ENCODE measurements around the gene HSD17B11.
"Not testable (repeated sequence)": the region's sequence is repeated elsewhere in the genome, so short reads cannot be mapped to it uniquely, and the experiment has no call there.

HSD17B11 gene

GRCh38 chr4:87405211-87405820 is 14.3 kb upstream of the HSD17B11 start:
- DNase-seq (ENCODE audit: low read depth): no peak

- DNase-seq (ENCODE audit: low read depth): not testable (repeated sequence)
These were observed 12.7 kb upstream of the HSD17B11 start for GRCh38 chr4:87403732-87404131.

GRCh38 chr4:87399954-87400353 is 9.0 kb upstream of the HSD17B11 start:
- no peak for DNase-seq (ENCODE audit: low read depth)

- no peak for DNase-seq (ENCODE audit: low read depth)
These were observed 8.2 kb upstream of the HSD17B11 start for GRCh38 chr4:87399148-87399547.

GRCh38 chr4:87395851-87396250 is 4.9 kb upstream of the HSD17B11 start:
- not testable (repeated sequence) for DNase-seq (ENCODE audit: low read depth)

GRCh38 chr4:87395073-87395472 is 4.1 kb upstream of the HSD17B11 start:
- not testable (repeated sequence) for DNase-seq (ENCODE audit: low read depth)

- no peak for DNase-seq (ENCODE audit: low read depth)
These were observed 1.2 kb upstream of the HSD17B11 start for GRCh38 chr4:87392183-87392582.

- no peak for DNase-seq (ENCODE audit: low read depth)
These were observed 627 bp upstream of the HSD17B11 start for GRCh38 chr4:87391576-87392054.

GRCh38 chr4:87390551-87390890 is 467 bp downstream of the HSD17B11 start:
- no peak for DNase-seq (ENCODE audit: low read depth)

- not testable (repeated sequence) for DNase-seq (ENCODE audit: low read depth)
These were observed 933 bp downstream of the HSD17B11 start for GRCh38 chr4:87390055-87390454.

GRCh38 chr4:87388901-87389300 is 2.1 kb downstream of the HSD17B11 start:
- DNase-seq (ENCODE audit: low read depth): no peak

- DNase-seq (ENCODE audit: low read depth): no peak
These were observed 3.8 kb downstream of the HSD17B11 start for GRCh38 chr4:87387237-87387636.

GRCh38 chr4:87384466-87385132 is 6.4 kb downstream of the HSD17B11 start:
- not testable (repeated sequence) for DNase-seq (ENCODE audit: low read depth)

- DNase-seq (ENCODE audit: low read depth): no peak
These were observed 8.1 kb downstream of the HSD17B11 start for GRCh38 chr4:87382931-87383330.

- DNase-seq (ENCODE audit: low read depth): no peak
These were observed 8.9 kb downstream of the HSD17B11 start for GRCh38 chr4:87382116-87382515.

- DNase-seq (ENCODE audit: low read depth): no peak
These were observed 13.2 kb downstream of the HSD17B11 start for GRCh38 chr4:87377816-87378215.

GRCh38 chr4:87375719-87376291 is 15.2 kb downstream of the HSD17B11 start:
- no peak for DNase-seq (ENCODE audit: low read depth)

- DNase-seq (ENCODE audit: low read depth): no peak
These were observed 20.9 kb downstream of the HSD17B11 start for GRCh38 chr4:87370068-87370467.

GRCh38 chr4:87366521-87367162 is 24.3 kb downstream of the HSD17B11 start:
- no peak for DNase-seq (ENCODE audit: low read depth)

GRCh38 chr4:87365348-87365747 is 25.6 kb downstream of the HSD17B11 start:
- DNase-seq (ENCODE audit: low read depth): no peak

GRCh38 chr4:87363552-87363951 is 27.4 kb downstream of the HSD17B11 start:
- no peak for DNase-seq (ENCODE audit: low read depth)

- DNase-seq (ENCODE audit: low read depth): no peak
These were observed 30.6 kb downstream of the HSD17B11 start for GRCh38 chr4:87360338-87360935.

- no peak for DNase-seq (ENCODE audit: low read depth)
These were observed 31.7 kb downstream of the HSD17B11 start for GRCh38 chr4:87359258-87359657.

All from activated T-cell treated with anti-CD3 and anti-CD28 coated beads for 24 hours (primary cell).